HCT116 (cell line): ENCODE data around the gene MEOX1. TPM values are rescaled to one million over a fixed set of nuclear protein-coding genes. Genes with fewer than 3 reads are reported as not detected.

Experiments
- ATAC-seq: fragments of 200-7000 bp; cut with Tn5 transposase; 2 replicates; pipeline ENCODE4 v1.9.1; 2020; ENCODE audit warnings: mild to moderate bottlenecking, moderate library complexity
- BruUV-seq: library from RNA; stranded (reverse); fragments of 400-500 nt; replicated peaks from 2 replicates; lab custom pipeline; 2021; lab: Mats Ljungman, UMichigan
- CTCF ChIA-PET: fragments of 300-600 bp; sonication (Branson Sonifier 250); formaldehyde crosslinking; loops from one replicate; lab custom pipeline; 2021; ENCODE audit warnings: antibody characterized with exemption; lab: Charles Lee
- POLR2A ChIA-PET: fragments of 300-600, 350-600 bp; sonication (Branson Sonifier 250); formaldehyde crosslinking; loops from one replicate; lab custom pipeline; 2021; ENCODE audit warnings: antibody characterized with exemption; lab: Charles Lee
- RAD21 ChIA-PET, 2 experiments: fragments of 300-600 bp; sonication (Branson Sonifier 250); formaldehyde crosslinking; loops; one replicate each; lab custom pipeline; 2023; ENCODE audit warnings: low total read pairs in 2 of 2; ENCODE audit not compliant: uncharacterized antibody in 2 of 2, unreplicated experiment in 2 of 2, low non-redundant PET in 1 of 2; lab: Charles Lee
- DNase-seq: peaks from one replicate; pipeline ENCODE4 v3.0.0-alpha.2; 2010; ENCODE audit warnings: low read depth, low spot score
- H2AFZ ChIP-seq: fragments of 200-600 bp; shearing (Covaris generic), sonication (generic); 2 replicates; pipeline ENCODE4 v1.6.1; 2017; ENCODE audit warnings: low read depth, mixed run types, mixed read lengths, antibody characterized with exemption, low read length; ENCODE audit not compliant: poor library complexity, severe bottlenecking
- H3K27ac ChIP-seq: 2 replicates; pipeline ENCODE4 v1.5.1; 2012; ENCODE audit warnings: low read depth, low read length
- H3K27me3 ChIP-seq: fragments of 200-600 bp; sonication (generic); 2 replicates; pipeline ENCODE4 v1.6.1; 2016; ENCODE audit warnings: mixed run types, low read length, mixed read lengths; ENCODE audit not compliant: insufficient read depth
- H3K36me3 ChIP-seq, 2 experiments: fragments of 200-500 bp in 1 of 2; fragments of 200-600 bp in 1 of 2; sonication (Bioruptor generic) in 1 of 2; sonication (generic) in 1 of 2; 2 replicates each; pipeline versions ENCODE4 v1.5.1 to v1.6.1; 2014 to 2016; ENCODE audit warnings: low read length in 2 of 2, inconsistent platforms in 1 of 2, mixed read lengths in 1 of 2, mixed run types in 1 of 2; ENCODE audit not compliant: insufficient read depth in 2 of 2, control insufficient read depth in 1 of 2
- H3K4me1 ChIP-seq, 2 experiments: fragments of 200-600 bp in 1 of 2; sonication (generic) in 1 of 2; 2 replicates each; pipeline versions ENCODE4 v1.5.1 to v1.6.1; 2012 to 2017; ENCODE audit warnings: low read length in 2 of 2, inconsistent platforms in 1 of 2, mild to moderate bottlenecking in 1 of 2, mixed read lengths in 1 of 2, mixed run types in 1 of 2, moderate library complexity in 1 of 2; ENCODE audit not compliant: insufficient read depth in 2 of 2, control insufficient read depth in 1 of 2
- H3K4me2 ChIP-seq: fragments of 200-600 bp; sonication (generic); 2 replicates; pipeline ENCODE4 v1.6.1; 2017; ENCODE audit warnings: mixed run types, low read length, mixed read lengths
- H3K4me3 ChIP-seq, 2 experiments: fragments of 200-600 bp in 1 of 2; sonication (generic) in 1 of 2; replicated peaks in 1 of 2; 2 replicates each; pipeline ENCODE4 v1.5.1; 2011 to 2016; ENCODE audit warnings: low read length in 2 of 2, control low read depth in 1 of 2, low read depth in 1 of 2, mild to moderate bottlenecking in 1 of 2, mixed read lengths in 1 of 2, mixed run types in 1 of 2
- H3K79me2 ChIP-seq: fragments of 200-600 bp; sonication (generic); 2 replicates; pipeline ENCODE4 v1.6.1; 2017; ENCODE audit warnings: mild to moderate bottlenecking, mixed run types, low read length, moderate library complexity, mixed read lengths; ENCODE audit not compliant: insufficient read depth
- H3K9ac ChIP-seq: fragments of 200-600 bp; sonication (generic); 2 replicates; pipeline ENCODE4 v1.6.1; 2016; ENCODE audit warnings: low read length, mixed read lengths
- H3K9me2 ChIP-seq: fragments of 200-600 bp; sonication (generic), shearing (Covaris generic); 2 replicates; pipeline ENCODE4 v1.6.1; 2017; ENCODE audit warnings: mixed run types, mild to moderate bottlenecking, moderate library complexity; ENCODE audit not compliant: insufficient read depth
- H3K9me3 ChIP-seq, 2 experiments: fragments of 200-500 bp in 1 of 2; fragments of 200-600 bp in 1 of 2; sonication (Bioruptor generic) in 1 of 2; sonication (generic) in 1 of 2; 2 replicates each; pipeline ENCODE4 v1.6.1; 2014 to 2017; ENCODE audit warnings: low read length in 2 of 2, mixed read lengths in 2 of 2, inconsistent platforms in 1 of 2, low read depth in 1 of 2, mild to moderate bottlenecking in 1 of 2, mixed run types in 1 of 2, moderate library complexity in 1 of 2; ENCODE audit not compliant: control insufficient read depth in 1 of 2, insufficient read depth in 1 of 2
- H4K20me1 ChIP-seq: fragments of 200-600 bp; sonication (generic), shearing (Covaris generic); 2 replicates; pipeline ENCODE4 v1.6.1; 2017; ENCODE audit warnings: mixed run types, mild to moderate bottlenecking, moderate library complexity; ENCODE audit not compliant: insufficient read depth
- ATF3 ChIP-seq: IDR thresholded peaks from 2 replicates; pipeline ENCODE4 v1.6.1; 2012
- CBX3 ChIP-seq: IDR thresholded peaks from 2 replicates; pipeline ENCODE4 v1.6.1; 2012; ENCODE audit warnings: low read depth
- CEBPB ChIP-seq: IDR thresholded peaks from 2 replicates; pipeline ENCODE4 v1.6.1; 2012; ENCODE audit warnings: low read depth
- EZH2 ChIP-seq: fragments of 200-600 bp; sonication (generic); IDR thresholded peaks from 2 replicates; pipeline ENCODE4 v1.6.1; 2017; ENCODE audit warnings: antibody characterized with exemption, mixed run types
- EZH2phosphoT487 ChIP-seq: fragments of 200-600 bp; IDR thresholded peaks from 2 replicates; pipeline ENCODE4 v1.6.1; 2018; ENCODE audit warnings: antibody characterized with exemption, borderline replicate concordance
- JUND ChIP-seq: IDR thresholded peaks from 2 replicates; pipeline ENCODE4 v1.6.1; 2012
- MAX ChIP-seq: IDR thresholded peaks from 2 replicates; pipeline ENCODE4 v1.6.1; 2012
- POLR2AphosphoS5 ChIP-seq: IDR thresholded peaks from 2 replicates; pipeline ENCODE4 v1.6.1; 2011; ENCODE audit warnings: mild to moderate bottlenecking, low read depth, low read length, moderate library complexity
- RAD21 ChIP-seq: IDR thresholded peaks from 2 replicates; pipeline ENCODE4 v1.6.1; 2012; ENCODE audit warnings: low read depth, mild to moderate bottlenecking
- REST ChIP-seq: IDR thresholded peaks from 2 replicates; pipeline ENCODE4 v1.6.1; 2012; ENCODE audit warnings: low read depth
- SIN3A ChIP-seq: IDR thresholded peaks from 2 replicates; pipeline ENCODE4 v1.6.1; 2012; ENCODE audit warnings: low read depth
- SP1 ChIP-seq: IDR thresholded peaks from 2 replicates; pipeline ENCODE4 v1.6.1; 2012; ENCODE audit warnings: low read depth
- SRF ChIP-seq: IDR thresholded peaks from 2 replicates; pipeline ENCODE4 v1.6.1; 2012; ENCODE audit warnings: low read depth
- YY1 ChIP-seq: IDR thresholded peaks from 2 replicates; pipeline ENCODE4 v1.6.1; 2011; ENCODE audit warnings: low read length, low read depth, moderate library complexity, mild to moderate bottlenecking; ENCODE audit not compliant: insufficient replicate concordance; ENCODE audit errors: extremely low read depth
- ZBTB33 ChIP-seq: IDR thresholded peaks from 2 replicates; pipeline ENCODE4 v1.6.1; 2011; ENCODE audit warnings: mild to moderate bottlenecking, low read length, moderate library complexity; ENCODE audit not compliant: insufficient replicate concordance; ENCODE audit errors: extremely low read depth
- ZFX ChIP-seq: fragments of 450-650 bp; IDR thresholded peaks from 2 replicates; pipeline ENCODE4 v1.6.1; 2017
- intact Hi-C: fragments of 100-400 bp; cut with micrococcal nuclease; formaldehyde crosslinking; loops from 2 replicates; pipeline ENCODE4 v1.10.0; 2022
- total RNA-seq: library from RNA; stranded (reverse); gene quantifications from one replicate; pipeline ENCODE4 v1.2.1, GENCODE V29; 2021; ENCODE audit not compliant: unreplicated experiment

Gene MEOX1
- total RNA-seq, 1 experiment from 2014 or later = not detected

- TF ChIP-seq ATF3 (no peak), MAX (no peak), SP1 (no peak), EZH2 (no peak), JUND (no peak), SRF (no peak), CBX3 (no peak), ZBTB33 (no peak)
- TF ChIP-seq, all 23 proteins: peak for 0
These were observed 25.3 kb downstream of the MEOX1 start (continued) for GRCh38 chr17:43636426-43636825.

GRCh38 chr17:43634591-43635125 lies 27.1 kb downstream of the MEOX1 start:
- POLR2A ChIA-PET = no interaction called here
- CTCF ChIA-PET = no interaction called here
- Histone ChIP-seq H3K4me1 (no peaks in the 10 kb centered on the region), H3K4me3 (no peak overlapping the region), H3K9me3 (no peaks in the 10 kb centered on the region), H3K9me2 (no peaks in the 10 kb centered on the region), H3K4me2 (no peak overlapping the region), H4K20me1 (no peaks in the 10 kb centered on the region), H3K36me3 (no peaks in the 10 kb centered on the region), H3K79me2 (no peaks in the 10 kb centered on the region), H3K27me3 (no peaks in the 10 kb centered on the region), H3K27ac (no peak overlapping the region), H2AFZ (no peak overlapping the region), H3K9ac (no peak overlapping the region)
- intact Hi-C loops = no loop called here
- ATAC-seq = no peak
- no TSS peak for BruUV-seq
- RAD21 ChIA-PET = no interaction called here
- no peak for DNase-seq
- no peak for TF ChIP-seq CEBPB
- no peak for TF ChIP-seq ATF3
- no peak for TF ChIP-seq SIN3A
- no peak for TF ChIP-seq RAD21
- no peak for TF ChIP-seq ZFX
- no peak for TF ChIP-seq MAX
- no peak for TF ChIP-seq ZBTB33
- TF ChIP-seq REST = no peak
- no peak for TF ChIP-seq EZH2phosphoT487
- TF ChIP-seq YY1 = no peak
- no peak for TF ChIP-seq CBX3
- no peak for TF ChIP-seq POLR2AphosphoS5
